Kidney epithelial cell (primary cell): ENCODE measurements around the gene POTED. TPM values are rescaled to one million over a fixed set of nuclear protein-coding genes. Genes with fewer than 3 reads are reported as not detected.
"Not testable (repeated sequence)": the region's sequence is repeated elsewhere in the genome, so short reads cannot be mapped to it uniquely, and the experiment has no call there.

Experiments used
- DNase-seq: peaks from one replicate; pipeline ENCODE4 v3.0.0-alpha.2; 2010; ENCODE audit warnings: low read depth
- H3K27me3 ChIP-seq: 2 replicates; pipeline ENCODE4 v1.6.0; 2011; ENCODE audit warnings: low read length; ENCODE audit not compliant: control insufficient read depth, insufficient read depth
- H3K36me3 ChIP-seq: 2 replicates; pipeline ENCODE4 v1.5.1; 2011; ENCODE audit warnings: low read length; ENCODE audit not compliant: control insufficient read depth, insufficient read depth
- H3K4me3 ChIP-seq: 2 replicates; pipeline ENCODE4 v1.5.1; 2011; ENCODE audit warnings: low read depth, mild to moderate bottlenecking, control low read depth, low read length
- total RNA-seq: library from RNA; depleted of rRNA; stranded (reverse); fragments of >200 nt; gene quantifications from 2 replicates; pipeline ENCODE4 v1.2.3, GENCODE V29; 2015

Gene POTED
- not detected in 2 replicates for total RNA-seq

GRCh38 chr21:13609477-13609876 is at the start of gene POTED:
TSS of gene POTED (plus strand) at chr21:13609777. CDS start at chr21:13610229, 452 bp downstream.
- not testable (repeated sequence) for H3K27me3 ChIP-seq, H3K4me3 ChIP-seq, DNase-seq, H3K36me3 ChIP-seq

- not testable (repeated sequence) for H3K36me3 ChIP-seq, H3K4me3 ChIP-seq, H3K27me3 ChIP-seq, DNase-seq
Observed at GRCh38 chr21:13650101-13650500, 40.5 kb downstream of the POTED start.

- H3K27me3 ChIP-seq, H3K4me3 ChIP-seq, H3K36me3 ChIP-seq, DNase-seq: not testable (repeated sequence)
Observed at GRCh38 chr21:13651746-13652145, 42.2 kb downstream of the POTED start.
